Head of caudate nucleus (tissue), 42 donors: Measurements from ENCODE around the gene AKAP13.

Source experiments
- DNase-seq, 42 donors: peaks; one replicate each; pipeline versions ENCODE4 v3.0.0 to v3.0.0-alpha.2; 2020 to 2021; ENCODE audit warnings: mixed read lengths in 7 of 42
- intact Hi-C: fragments of 100-400 bp; cut with DNase I; formaldehyde crosslinking; loops from one replicate; pipeline ENCODE4 v1.15.0; 2022

Gene AKAP13

DNA sequence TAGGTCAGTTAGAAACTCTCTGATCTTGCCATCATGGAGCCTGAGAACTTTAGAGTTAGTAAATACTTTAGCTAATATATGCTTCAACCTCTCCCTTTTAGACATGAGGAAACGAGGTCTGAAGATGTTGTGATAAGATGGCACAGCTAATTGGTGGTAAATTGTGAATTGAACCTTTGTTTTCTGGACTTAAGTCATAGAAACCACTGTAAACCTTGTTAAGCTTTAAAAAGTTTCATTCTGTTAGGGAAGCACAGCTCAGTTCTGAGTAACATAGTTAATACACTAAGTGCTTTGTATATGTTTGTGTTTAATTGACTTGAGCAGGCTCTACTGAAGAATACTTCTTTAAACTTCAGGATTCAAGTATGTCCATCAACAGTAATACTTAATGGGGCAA is 108.6 kb downstream of the AKAP13 start:
- intact Hi-C loops: no loop called here
- DNase-seq: no peak

DNA sequence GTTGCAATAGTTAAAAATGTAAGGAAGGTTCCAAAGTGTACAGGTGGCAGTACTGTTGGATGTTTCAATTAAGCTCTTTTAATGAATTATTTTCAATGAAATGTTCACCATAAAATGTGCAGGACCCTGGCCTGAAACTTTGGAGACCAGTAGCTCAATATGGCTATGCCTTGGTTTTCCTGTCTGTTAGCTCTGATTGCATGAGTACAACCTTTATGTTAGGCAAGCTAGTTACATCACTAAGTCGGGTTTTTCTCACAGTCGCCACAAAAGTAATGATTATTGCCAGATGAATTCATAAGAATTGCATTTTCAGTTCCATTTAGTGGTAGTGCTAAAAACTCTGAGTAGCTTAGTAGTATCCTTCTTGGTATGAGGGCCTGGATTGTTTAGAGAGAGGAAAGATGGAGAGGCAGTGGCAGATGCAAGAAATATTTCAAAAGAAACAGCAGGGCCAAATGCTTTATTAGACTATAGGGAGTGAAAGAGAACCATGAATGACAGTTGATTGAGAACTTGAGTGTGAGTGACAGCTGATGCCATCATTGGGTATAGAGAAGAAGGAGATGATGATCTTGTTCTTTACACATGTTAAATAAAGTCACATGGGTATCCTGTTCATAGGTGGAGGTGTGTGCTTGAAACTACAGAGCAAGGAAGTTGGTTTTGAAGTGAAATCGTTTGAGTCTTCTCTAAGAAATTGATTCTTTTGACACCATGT is 109.5 kb downstream of the AKAP13 start:
- no peak for DNase-seq
- intact Hi-C loops: no loop called here

DNA sequence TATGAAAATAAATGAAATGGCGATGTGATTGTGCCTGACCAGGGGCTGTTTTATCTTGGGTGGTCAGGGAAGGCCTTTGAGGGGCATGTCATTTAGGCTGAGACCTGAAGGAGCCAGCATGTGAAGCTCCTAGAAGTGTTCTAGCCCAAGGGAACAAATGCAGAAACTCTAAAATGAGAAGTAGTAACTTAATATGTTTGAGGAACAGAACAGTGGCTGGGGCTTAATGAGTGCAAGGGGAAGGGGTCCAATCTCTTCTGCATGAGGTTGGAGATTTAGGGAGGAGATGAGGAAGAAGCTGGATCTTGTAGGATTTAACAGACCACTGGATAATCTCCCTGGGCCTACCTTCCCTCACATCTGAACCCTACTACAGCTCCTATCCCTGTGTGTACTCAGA is 110.5 kb downstream of the AKAP13 start:
- intact Hi-C loops: no loop called here
- no peak for DNase-seq

DNA sequence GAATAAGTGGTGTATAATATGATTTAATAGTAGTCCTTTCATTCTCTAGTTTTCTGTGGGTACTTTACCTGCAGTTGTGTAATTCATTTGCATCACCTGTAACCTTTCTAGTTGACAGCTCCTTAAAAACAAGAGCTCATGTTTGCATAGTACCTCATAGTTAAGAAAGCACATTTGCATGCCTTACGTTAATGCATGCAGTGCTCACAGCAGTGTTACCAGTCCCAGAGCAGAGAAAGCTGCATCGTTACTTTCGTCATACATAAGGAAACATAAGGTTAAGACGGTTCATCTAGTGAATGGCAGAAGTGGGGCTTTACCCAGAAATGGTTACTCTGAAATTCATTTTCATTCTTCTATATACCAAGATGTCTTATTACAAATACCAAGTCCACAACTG is 111.3 kb downstream of the AKAP13 start:
- intact Hi-C loops: no loop called here
- DNase-seq: no peak

GRCh38 chr15:85492406-85492805 is 112.0 kb downstream of the AKAP13 start:
- no peak for DNase-seq
- intact Hi-C loops: no loop called here

DNA sequence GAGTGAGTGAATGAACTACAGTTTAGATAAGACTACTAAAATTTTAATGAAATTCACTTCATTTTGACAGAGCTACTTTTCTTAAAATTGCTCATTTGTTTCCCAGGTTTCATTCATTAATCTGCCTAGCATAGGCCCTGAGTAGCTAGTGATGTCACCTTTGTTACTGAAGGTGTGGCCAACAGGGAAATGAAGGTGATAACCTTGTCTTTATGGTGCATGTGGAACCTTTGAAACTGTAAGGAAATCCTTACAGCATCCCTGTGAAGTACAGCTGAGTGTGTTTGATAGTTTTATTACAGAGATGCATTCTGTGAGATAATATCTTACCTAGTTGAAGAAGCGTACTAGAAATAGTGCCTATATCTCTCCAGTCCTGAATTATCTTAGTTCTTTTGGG is 112.9 kb downstream of the AKAP13 start:
- DNase-seq: no peak
- intact Hi-C loops: no loop called here

DNA sequence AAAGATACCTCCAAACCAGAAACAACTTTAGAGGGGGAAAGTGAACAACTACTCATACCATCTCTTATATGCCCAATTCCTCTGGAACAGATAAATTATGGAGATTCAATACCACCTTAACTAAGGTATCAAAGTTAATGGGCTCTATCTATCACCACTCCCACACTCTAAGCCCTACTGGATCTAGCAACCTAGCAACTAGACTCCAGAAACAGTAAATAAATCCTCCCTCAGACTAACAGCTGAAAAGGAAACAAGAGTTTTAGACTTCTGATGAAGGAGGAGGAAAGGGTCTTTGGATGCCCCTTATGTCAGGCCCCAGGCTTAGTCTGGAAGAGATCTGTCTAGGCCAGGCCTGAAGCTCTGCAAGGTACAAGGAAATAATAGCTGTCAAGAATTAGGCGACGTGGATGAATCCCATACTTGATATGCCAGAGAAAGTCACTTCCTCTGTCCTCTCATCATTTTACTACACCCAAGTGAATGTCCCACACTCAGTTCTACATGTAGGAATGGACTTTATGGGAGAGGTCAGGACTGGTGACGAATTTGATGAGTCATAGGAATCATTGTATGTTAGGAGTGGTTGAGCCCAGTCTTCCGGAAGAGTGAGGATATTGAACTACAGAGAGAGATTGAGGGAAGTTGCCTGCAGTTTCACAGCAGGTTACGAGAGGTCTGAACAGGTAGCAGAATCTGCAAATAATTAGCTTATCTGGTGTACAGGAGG is 113.8 kb downstream of the AKAP13 start:
- intact Hi-C loops: no loop called here
- DNase-seq: no peak

DNA sequence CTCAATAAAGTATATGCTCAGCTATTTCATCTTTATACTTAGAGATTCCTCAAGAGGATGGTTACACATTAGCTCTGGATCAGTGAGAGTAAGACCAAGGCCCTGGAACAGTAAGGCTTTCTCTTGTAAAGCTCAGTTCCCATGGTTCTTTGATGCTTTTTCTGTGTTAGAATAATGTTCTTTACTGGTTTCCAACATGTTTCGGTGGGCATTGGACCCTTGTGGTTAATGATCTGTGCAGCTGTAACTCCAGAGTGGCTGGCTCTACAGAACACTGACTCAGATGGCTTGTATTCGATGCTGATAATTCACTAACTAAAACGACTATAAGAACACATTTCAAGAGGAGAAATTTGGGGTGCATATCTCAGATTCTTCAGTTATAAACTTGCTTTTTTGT is 114.7 kb downstream of the AKAP13 start:
- no peak for DNase-seq
- intact Hi-C loops: no loop called here

GRCh38 chr15:85495544-85495943 is 115.1 kb downstream of the AKAP13 start:
- DNase-seq: no peak
- intact Hi-C loops: no loop called here

GRCh38 chr15:85496151-85496550 is 115.7 kb downstream of the AKAP13 start:
- no peak for DNase-seq
- intact Hi-C loops: no loop called here

DNA sequence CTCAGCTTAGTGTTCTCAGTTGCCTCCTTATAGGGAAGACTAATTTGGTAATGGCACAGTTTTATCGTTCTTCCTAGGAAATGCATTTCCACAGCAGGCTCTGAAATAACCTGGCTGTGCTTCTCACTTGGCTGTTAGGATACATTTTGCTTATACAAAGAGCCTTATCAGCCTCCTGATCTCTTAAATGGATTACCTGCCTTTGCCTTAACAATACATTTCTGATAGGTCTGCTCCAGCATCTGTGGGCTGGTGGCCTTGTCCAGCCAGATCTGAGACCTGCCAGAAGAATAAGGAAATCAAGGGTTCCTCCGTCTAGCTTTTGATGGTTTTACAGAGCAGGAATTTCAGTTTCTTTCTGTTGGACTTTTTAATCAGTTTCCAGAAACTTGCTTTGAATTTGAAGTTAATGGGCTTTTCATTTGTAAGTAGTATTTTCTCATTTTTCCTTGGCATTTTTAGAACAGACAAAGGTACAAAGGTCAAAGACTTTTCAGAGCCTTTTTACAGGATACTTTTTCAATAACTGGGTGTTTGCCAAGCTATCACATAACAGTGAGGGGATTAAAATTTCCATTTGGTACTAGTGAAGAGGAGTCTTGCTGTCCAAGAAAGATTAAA is 116.3 kb downstream of the AKAP13 start:
- intact Hi-C loops: no loop called here
- DNase-seq: no peak

DNA sequence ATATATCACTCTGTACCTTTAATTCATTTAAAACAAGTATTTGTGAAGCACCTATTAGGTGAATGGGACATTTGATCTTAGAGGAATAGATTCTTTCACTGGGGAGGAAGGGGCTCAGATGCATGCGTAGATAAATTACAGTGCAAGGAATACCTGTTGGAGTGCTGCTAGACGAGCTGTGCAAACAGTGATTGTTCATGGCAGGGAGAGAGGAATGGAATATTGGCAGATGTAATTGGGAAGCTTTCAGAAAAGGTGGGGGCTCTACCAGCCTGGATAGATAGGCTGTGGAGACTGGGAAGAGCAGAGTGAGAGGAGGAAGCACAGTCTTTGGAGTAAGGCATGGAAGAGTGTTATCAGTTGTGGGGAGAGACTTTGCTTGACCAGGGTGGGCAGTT is 116.8 kb downstream of the AKAP13 start:
- no peak for DNase-seq
- intact Hi-C loops: no loop called here

- DNase-seq: no peak
- intact Hi-C loops: no loop called here
Measured at GRCh38 chr15:85498471-85498870, 118.1 kb downstream of the AKAP13 start.

DNA sequence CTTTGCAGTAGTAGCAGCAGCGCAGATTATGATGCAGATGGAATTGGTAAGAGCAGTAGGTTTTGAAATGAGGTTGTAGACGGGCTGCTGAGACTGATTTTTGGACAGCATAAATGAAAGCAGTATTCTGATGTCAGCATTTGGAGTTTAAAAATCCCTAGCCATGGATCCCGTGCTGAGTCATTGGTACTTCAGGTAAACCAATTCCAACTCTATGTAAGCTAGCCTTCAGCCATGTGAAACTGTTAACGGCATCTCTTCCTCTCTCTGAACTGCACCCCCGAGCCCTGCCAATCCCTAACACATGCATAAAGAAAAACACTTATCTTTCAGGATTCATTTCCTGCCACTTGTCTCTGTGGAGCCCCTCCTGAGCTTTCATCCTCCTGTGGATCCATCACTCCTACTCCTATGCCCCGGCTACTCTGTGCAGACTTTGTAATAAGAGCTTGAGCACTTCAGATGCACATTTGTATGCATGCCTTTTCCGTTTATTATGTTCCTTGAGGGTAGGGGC is 119.0 kb downstream of the AKAP13 start:
- intact Hi-C loops: no loop called here
- no peak for DNase-seq

GRCh38 chr15:85500060-85500708 is 119.8 kb downstream of the AKAP13 start:
- intact Hi-C loops: no loop called here
- no peak for DNase-seq

DNA sequence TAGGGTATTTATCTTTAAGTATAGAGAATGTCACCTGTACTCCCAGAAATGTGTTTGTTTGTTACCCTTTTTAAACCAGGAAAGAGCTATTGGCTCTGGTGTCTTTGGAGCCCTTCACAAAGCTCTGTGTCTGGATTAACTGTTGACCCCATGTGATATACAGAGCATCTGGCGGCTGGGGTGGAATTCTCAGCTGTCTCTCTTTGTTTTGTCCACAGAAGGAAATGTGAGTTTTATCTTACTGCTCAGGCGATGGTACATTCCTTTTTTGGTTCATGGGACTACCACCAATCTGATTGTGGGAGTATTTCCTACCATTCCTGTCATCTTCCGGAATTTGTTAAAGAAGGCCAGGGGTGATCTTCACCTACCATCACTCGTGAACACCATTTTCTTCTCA is 120.3 kb downstream of the AKAP13 start:
- no peak for DNase-seq
- intact Hi-C loops: no loop called here

GRCh38 chr15:85501574-85501973 is 121.2 kb downstream of the AKAP13 start:
- DNase-seq: no peak
- intact Hi-C loops: no loop called here

- intact Hi-C loops: no loop called here
Measured at GRCh38 chr15:85503151-85503799, 122.9 kb downstream of the AKAP13 start.

More at GRCh38 chr15:85503151-85503799, 122.9 kb downstream of the AKAP13 start:
- DNase-seq: no peak
